Kidney (tissue), 14 donors: ENCODE data around the gene SPINT1. TPM values are rescaled to one million over a fixed set of nuclear protein-coding genes. Genes with fewer than 3 reads are reported as not detected.

Experiments
- DNase-seq, 5 donors: peaks; one replicate each; pipeline ENCODE4 v3.0.0-alpha.2; 2013 to 2020
- FAIRE-seq: peaks from 2 replicates; lab custom pipeline; 2012; peaks lifted over from hg19 to GRCh38; lab: Jason Lieb, UNC
- H3K27ac ChIP-seq, 2 donors: one replicate each; pipeline ENCODE4 v1.7.0; 2013; ENCODE audit warnings: low read depth in 2 of 2, low read length in 2 of 2, inconsistent platforms in 1 of 2
- H3K27me3 ChIP-seq: one replicate; pipeline ENCODE4 v1.7.1; 2013; ENCODE audit warnings: low read length, inconsistent platforms; ENCODE audit not compliant: control insufficient read depth, insufficient read depth
- H3K36me3 ChIP-seq, 3 donors: one replicate each; pipeline versions ENCODE4 v1.7.0 to v1.7.1; 2013; ENCODE audit warnings: low read length in 3 of 3, control low read depth in 1 of 3, inconsistent platforms in 1 of 3; ENCODE audit not compliant: insufficient read depth in 3 of 3, control insufficient read depth in 2 of 3
- H3K4me1 ChIP-seq, 3 donors: one replicate each; pipeline versions ENCODE4 v1.7.0 to v1.7.1; 2013; ENCODE audit warnings: low read length in 3 of 3, inconsistent platforms in 1 of 3, low read depth in 1 of 3; ENCODE audit not compliant: control insufficient read depth in 2 of 3, insufficient read depth in 2 of 3
- H3K4me3 ChIP-seq, 3 donors: one replicate each; pipeline versions ENCODE4 v1.7.0 to v1.8.1; 2013; ENCODE audit warnings: low read length in 3 of 3, control low read depth in 1 of 3, inconsistent platforms in 1 of 3
- H3K9ac ChIP-seq, 3 donors: one replicate each; pipeline versions ENCODE4 v1.7.0 to v1.7.1; 2013; ENCODE audit warnings: low read length in 3 of 3, control low read depth in 1 of 3, inconsistent platforms in 1 of 3
- H3K9me3 ChIP-seq, 3 donors: one replicate each; pipeline versions ENCODE4 v1.7.0 to v1.7.1; 2013; ENCODE audit warnings: low read length in 3 of 3, control low read depth in 1 of 3, inconsistent platforms in 1 of 3; ENCODE audit not compliant: control insufficient read depth in 2 of 3, insufficient read depth in 1 of 3
- intact Hi-C: fragments of 100-400 bp; cut with DNase I; formaldehyde crosslinking; loops from one replicate; pipeline ENCODE4 v1.11.1; 2022
- polyA plus RNA-seq: library from polyadenylated mRNA; stranded (reverse); fragments of 350-450 nt; fragmentation: Illumina TruSeq; extraction: RNeasy Lipid Tissue Mini Kit (QIAGEN cat#74804); gene quantifications from one replicate; pipeline ENCODE4 v1.2.3, GENCODE V29; 2014; ENCODE audit warnings: low read depth, low replicate concordance; ENCODE audit not compliant: insufficient read depth
- total RNA-seq: library from RNA; stranded (reverse); fragmentation: NEBNext Ultra II Directional; extraction: Animal tissue kit (Norgen Biotek cat#: 25700); gene quantifications from one replicate; pipeline ENCODE4 v1.2.1, GENCODE V29; 2021
- TF ChIP-seq, protein P1 (sequence below): IDR thresholded peaks from 3 replicates; pipeline ENCODE4 v1.5.1; 2012; ENCODE audit warnings: mild to moderate bottlenecking, moderate library complexity, borderline replicate concordance; ENCODE audit not compliant: insufficient read depth; ENCODE audit errors: extremely low read depth
- donor health status: control.
- donor health status: control.
- donor health status: control.
- donor health status: control.
- donor health status: control.
- donor health status: DM: yes; HTN: yes; CAD: no.
- donor health status: Normal renal cell carcinoma (clear cell type).

The SPINT1 gene
- total and polyA plus RNA-seq, 2 donors from 2014 or later, result 112 to 114 TPM

DNA sequence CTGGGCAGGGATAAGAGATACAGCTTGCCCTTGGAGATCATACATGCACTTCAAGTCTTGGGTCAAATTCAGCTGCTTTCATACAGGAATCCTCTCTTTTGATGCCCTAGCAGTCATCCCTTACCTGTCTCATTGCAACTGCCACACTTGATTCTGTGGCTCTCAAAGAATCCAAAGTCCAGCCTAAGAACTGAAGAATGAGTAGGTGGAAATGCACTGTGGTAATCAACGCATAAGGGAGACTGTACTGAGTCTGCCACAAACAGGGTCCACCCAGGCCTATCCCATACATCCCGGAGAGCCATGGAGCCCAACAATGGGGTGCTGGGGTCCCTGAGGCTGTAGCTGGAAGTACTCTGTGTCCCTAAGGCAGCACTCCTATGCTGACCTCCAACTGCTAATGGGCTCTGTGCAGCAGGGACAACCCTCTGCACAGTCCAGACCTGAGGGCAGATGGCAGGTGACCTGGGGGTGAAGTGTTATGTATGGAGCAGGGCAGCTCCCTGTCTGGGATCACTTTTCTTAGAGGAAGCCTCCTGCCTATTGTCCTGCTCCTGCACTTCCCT lies 48.7 kb downstream of the SPINT1 start:
- Histone ChIP-seq H3K9me3 (no peaks in the 10 kb centered on the region), H3K27me3 (no peaks in the 10 kb centered on the region), H3K4me3 (no peak overlapping the region), H3K4me1 (peaks cover 0 to 18% (median 11%) of the 10 kb centered on the region in 3 donors), H3K27ac (no peak overlapping the region), H3K9ac (no peak overlapping the region), H3K36me3 (peaks cover under 1 to 4% (median 4%) of the 10 kb centered on the region in 3 donors)
- intact Hi-C loops, result no loop called here
- TF ChIP-seq, protein P1, sequence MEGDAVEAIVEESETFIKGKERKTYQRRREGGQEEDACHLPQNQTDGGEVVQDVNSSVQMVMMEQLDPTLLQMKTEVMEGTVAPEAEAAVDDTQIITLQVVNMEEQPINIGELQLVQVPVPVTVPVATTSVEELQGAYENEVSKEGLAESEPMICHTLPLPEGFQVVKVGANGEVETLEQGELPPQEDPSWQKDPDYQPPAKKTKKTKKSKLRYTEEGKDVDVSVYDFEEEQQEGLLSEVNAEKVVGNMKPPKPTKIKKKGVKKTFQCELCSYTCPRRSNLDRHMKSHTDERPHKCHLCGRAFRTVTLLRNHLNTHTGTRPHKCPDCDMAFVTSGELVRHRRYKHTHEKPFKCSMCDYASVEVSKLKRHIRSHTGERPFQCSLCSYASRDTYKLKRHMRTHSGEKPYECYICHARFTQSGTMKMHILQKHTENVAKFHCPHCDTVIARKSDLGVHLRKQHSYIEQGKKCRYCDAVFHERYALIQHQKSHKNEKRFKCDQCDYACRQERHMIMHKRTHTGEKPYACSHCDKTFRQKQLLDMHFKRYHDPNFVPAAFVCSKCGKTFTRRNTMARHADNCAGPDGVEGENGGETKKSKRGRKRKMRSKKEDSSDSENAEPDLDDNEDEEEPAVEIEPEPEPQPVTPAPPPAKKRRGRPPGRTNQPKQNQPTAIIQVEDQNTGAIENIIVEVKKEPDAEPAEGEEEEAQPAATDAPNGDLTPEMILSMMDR, result no peak
- DNase-seq (no peak), FAIRE-seq (no peak)

GRCh38 chr15:40893019-40893670 lies 49.3 kb downstream of the SPINT1 start:
- H3K27ac ChIP-seq, result no peak overlapping the region
- TF ChIP-seq, protein P1, result no peak
- H3K9ac ChIP-seq, result no peak overlapping the region
- intact Hi-C loops, result no loop called here
- H3K9me3 ChIP-seq, result no peaks in the 10 kb centered on the region
- peaks cover 0 to 18% (median 11%) of the 10 kb centered on the region in 3 donors for H3K4me1 ChIP-seq
- peak overlapping the region in 1 of 3 donors; percentile 65 for H3K4me3 ChIP-seq
- FAIRE-seq, result no peak
- peak in 2 of 5 donors; percentile 66 to 84 for DNase-seq
- peaks cover 2 to 4% (median 4%) of the 10 kb centered on the region in 3 donors for H3K36me3 ChIP-seq
- no peaks in the 10 kb centered on the region for H3K27me3 ChIP-seq

- Histone ChIP-seq H3K27me3 (no peaks in the 10 kb centered on the region), H3K4me1 (peaks cover 0 to 18% (median 11%) of the 10 kb centered on the region in 3 donors), H3K9me3 (no peaks in the 10 kb centered on the region), H3K4me3 (peak within 1 kb of the TSS; percentile 78 to 93 (median 81)), H3K27ac (peak within 1 kb of the TSS; percentile 82 to 89), H3K9ac (peak within 1 kb of the TSS; percentile 70 to 91 (median 85)), H3K36me3 (peaks cover 2 to 8% (median 8%) of the 10 kb centered on the region in 3 donors)
- TF ChIP-seq, protein P1, result peak; percentile 94
- intact Hi-C loops, result no loop called here
- FAIRE-seq (peak; percentile 39), DNase-seq (peak; percentile 98 to 99 (median 99))
These were observed 50.2 kb downstream of the SPINT1 start, which contains the start of gene VPS18 for GRCh38 chr15:40893733-40894680. VPS18 (plus strand) TSS chr15:40894450; CDS start chr15:40894769, 319 bp downstream.
